Upper lobe of right lung (tissue), 1 donor: ENCODE measurements around the gene CCDC187. TPM values are rescaled to one million over a fixed set of nuclear protein-coding genes. Genes with fewer than 3 reads are reported as not detected.

Experiments
- ATAC-seq: fragments of 200-7000 bp; cut with Tn5 transposase; one replicate; pipeline ENCODE4 v1.9.1; 2020; ENCODE audit warnings: mild to moderate bottlenecking, moderate library complexity
- DNase-seq: peaks from one replicate; pipeline ENCODE4 v3.0.0-alpha.2; 2020
- H3K27ac ChIP-seq: fragments of 200-600 bp; one replicate; pipeline ENCODE4 v1.8.0; 2022
- H3K27me3 ChIP-seq: fragments of 200-600 bp; one replicate; pipeline ENCODE4 v1.8.0; 2022; ENCODE audit warnings: mild to moderate bottlenecking
- H3K36me3 ChIP-seq: fragments of 200-600 bp; one replicate; pipeline ENCODE4 v1.8.0; 2022
- H3K4me1 ChIP-seq: fragments of 200-600 bp; one replicate; pipeline ENCODE4 v1.8.0; 2022
- H3K4me3 ChIP-seq: fragments of 200-600 bp; one replicate; pipeline ENCODE4 v1.8.0; 2022; ENCODE audit warnings: mild to moderate bottlenecking
- H3K9me3 ChIP-seq: fragments of 200-600 bp; one replicate; pipeline ENCODE4 v1.8.0; 2022
- intact Hi-C: fragments of 100-400 bp; cut with DNase I; formaldehyde crosslinking; loops from one replicate; pipeline ENCODE4 v1.11.0; 2022
- total RNA-seq: library from RNA; stranded (reverse); fragmentation: NEBNext Ultra II Directional; extraction: Animal tissue kit (Norgen Biotek cat#: 25700); gene quantifications from one replicate; pipeline ENCODE4 v1.2.1, GENCODE V29; 2021
- TF ChIP-seq, protein P1 (sequence below): fragments of 200-600 bp; IDR thresholded peaks from one replicate; pipeline ENCODE4 v1.8.0; 2022; ENCODE audit warnings: antibody characterized with exemption
- donor health status: DM: no; HTN: yes; CAD: no; lungs with severe emphysema.

CCDC187 gene
- total RNA-seq, 1 donor from 2014 or later = 0.09 TPM

DNA sequence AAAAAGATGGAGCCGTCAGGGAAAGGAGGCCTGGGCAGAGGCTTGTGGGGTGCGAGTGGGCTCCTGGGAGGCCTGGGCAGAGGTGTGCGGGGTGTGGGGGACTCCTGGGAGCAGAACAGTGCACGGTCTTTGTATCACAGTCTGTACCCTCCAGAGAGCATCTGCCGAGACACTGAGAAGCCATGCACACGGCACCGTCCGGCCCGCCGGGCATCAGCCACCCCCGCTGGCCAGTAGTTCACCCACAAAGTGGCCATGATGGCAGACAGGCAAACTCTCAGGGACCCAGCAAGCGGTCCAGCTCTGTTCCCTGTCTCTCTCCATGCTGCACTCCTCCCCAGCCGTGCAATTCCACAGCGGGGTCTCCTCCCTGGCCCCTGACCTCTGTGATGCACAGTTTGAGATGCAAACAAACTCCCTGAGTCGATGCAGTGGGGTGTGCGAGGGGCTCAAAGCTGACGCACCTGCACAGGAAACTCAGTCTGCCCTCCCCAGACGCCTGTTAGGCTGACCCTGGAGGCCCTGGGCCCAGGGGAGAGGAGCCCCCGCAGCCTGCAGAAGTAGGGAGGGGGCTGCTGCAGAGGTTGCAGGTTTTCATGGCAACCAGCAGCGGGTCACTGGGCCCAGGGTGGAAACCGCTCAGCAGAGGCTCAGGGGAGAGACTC, 14.3 kb upstream of the CCDC187 start:
- DNase-seq (no peak), ATAC-seq (no peak)
- TF ChIP-seq, protein P1, sequence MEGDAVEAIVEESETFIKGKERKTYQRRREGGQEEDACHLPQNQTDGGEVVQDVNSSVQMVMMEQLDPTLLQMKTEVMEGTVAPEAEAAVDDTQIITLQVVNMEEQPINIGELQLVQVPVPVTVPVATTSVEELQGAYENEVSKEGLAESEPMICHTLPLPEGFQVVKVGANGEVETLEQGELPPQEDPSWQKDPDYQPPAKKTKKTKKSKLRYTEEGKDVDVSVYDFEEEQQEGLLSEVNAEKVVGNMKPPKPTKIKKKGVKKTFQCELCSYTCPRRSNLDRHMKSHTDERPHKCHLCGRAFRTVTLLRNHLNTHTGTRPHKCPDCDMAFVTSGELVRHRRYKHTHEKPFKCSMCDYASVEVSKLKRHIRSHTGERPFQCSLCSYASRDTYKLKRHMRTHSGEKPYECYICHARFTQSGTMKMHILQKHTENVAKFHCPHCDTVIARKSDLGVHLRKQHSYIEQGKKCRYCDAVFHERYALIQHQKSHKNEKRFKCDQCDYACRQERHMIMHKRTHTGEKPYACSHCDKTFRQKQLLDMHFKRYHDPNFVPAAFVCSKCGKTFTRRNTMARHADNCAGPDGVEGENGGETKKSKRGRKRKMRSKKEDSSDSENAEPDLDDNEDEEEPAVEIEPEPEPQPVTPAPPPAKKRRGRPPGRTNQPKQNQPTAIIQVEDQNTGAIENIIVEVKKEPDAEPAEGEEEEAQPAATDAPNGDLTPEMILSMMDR = no peak
- Histone ChIP-seq H3K4me3 (no peak overlapping the region), H3K9me3 (no peaks in the 10 kb centered on the region), H3K27ac (no peak overlapping the region), H3K36me3 (no peaks in the 10 kb centered on the region), H3K27me3 (no peaks in the 10 kb centered on the region), H3K4me1 (no peaks in the 10 kb centered on the region)
- intact Hi-C loops = no loop called here

DNA sequence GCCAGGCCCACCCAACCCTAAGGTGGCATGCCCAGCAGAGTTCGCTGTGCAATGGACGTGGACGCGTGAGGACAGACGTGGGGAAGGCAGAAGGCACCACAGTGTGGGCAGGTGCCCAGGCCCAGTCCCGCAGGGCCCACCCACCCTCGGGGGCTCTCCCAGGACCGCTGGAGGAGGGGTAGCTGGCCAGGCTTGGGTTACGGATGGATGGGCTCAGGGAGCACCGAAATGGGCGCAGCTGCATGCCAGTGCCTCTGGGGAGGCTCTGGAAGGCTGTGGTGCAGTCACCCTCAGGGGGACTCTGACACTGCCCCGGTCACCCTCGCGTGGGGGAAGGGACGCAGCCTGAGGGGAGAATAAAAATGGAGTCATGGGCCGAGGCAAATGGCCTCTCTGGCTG, 13.8 kb upstream of the CCDC187 start:
- ATAC-seq (no peak), DNase-seq (no peak)
- no peak overlapping the region for H3K27ac ChIP-seq
- intact Hi-C loops = no loop called here
- H3K4me1 ChIP-seq = no peaks in the 10 kb centered on the region
- TF ChIP-seq, protein P1 = no peak
- H3K4me3 ChIP-seq = no peak overlapping the region
- no peaks in the 10 kb centered on the region for H3K9me3 ChIP-seq
- H3K27me3 ChIP-seq = no peaks in the 10 kb centered on the region
- no peaks in the 10 kb centered on the region for H3K36me3 ChIP-seq

DNA sequence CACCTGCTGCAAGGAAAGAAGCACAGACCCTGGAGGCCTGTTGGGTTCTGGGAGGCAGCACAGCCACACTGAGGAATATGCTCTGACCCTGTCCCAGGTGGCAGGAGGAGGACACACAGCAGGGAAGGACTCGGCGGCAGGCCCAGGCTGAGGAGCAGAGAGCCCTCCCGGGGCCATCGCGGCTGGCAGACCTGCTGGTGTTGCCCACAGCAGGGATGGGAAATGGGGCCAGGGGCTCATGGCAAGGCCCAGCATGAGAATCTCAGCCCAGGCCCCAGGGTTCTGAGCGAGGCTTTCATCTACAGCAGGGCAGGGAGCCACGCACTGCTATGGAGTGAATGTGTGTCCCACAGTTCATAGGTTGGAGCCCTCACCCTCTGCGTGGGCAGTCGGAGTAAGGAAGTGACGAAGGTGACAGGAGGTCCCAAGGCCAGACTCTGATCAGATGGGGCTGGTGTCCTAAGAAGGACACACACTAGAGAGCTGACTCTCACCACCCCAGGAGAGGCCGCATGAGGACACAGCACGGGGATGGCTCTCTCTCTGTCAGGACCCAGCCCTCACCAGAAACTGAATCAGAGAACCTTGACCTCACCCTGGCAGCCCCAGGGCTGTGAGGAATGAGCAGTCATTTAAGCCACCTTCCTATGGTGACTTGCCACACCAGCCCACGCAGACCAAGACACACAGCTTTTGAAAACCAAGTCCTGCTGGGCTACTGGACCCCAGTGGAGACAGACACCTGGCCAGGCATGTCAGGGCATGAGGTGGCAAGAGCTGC, 13.2 kb upstream of the CCDC187 start:
- ATAC-seq = no peak
- Histone ChIP-seq H3K27me3 (no peaks in the 10 kb centered on the region), H3K4me3 (no peak overlapping the region), H3K36me3 (no peaks in the 10 kb centered on the region), H3K4me1 (no peaks in the 10 kb centered on the region), H3K27ac (no peak overlapping the region), H3K9me3 (no peaks in the 10 kb centered on the region)
- DNase-seq = no peak
- intact Hi-C loops = no loop called here
- TF ChIP-seq, protein P1 = no peak

DNA sequence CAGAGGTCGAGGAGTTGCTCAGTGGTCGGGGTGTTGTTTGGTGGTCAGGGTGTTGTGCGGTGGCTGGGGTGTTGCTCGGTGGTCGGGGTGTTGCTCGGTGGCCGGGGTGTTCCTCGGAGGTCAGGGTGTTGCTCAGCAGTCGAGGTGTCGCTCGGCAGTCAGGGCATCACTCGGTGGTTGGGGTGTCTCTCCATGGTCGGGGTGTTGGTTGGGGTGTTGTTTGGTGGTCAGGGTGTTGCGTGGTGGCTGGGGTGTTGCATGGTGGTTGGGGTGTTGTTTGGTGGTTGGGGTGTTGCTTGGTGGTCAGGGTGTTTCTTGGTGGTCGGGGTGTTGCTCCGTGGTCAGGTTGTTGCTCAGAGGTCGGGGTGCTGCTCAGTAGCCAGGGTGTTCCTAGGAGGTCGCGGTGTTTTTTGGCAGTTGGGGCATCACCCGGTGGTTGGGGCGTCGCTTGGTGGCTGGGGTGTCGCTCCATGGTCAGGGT, 12.4 kb upstream of the CCDC187 start:
- no peaks in the 10 kb centered on the region for H3K36me3 ChIP-seq
- H3K27me3 ChIP-seq = peaks cover 1% of the 10 kb centered on the region
- H3K9me3 ChIP-seq = no peaks in the 10 kb centered on the region
- DNase-seq = no peak
- no peak for ATAC-seq
- H3K4me1 ChIP-seq = no peaks in the 10 kb centered on the region
- TF ChIP-seq, protein P1 = no peak
- H3K4me3 ChIP-seq = no peak overlapping the region
- intact Hi-C loops = no loop called here
- no peak overlapping the region for H3K27ac ChIP-seq

DNA sequence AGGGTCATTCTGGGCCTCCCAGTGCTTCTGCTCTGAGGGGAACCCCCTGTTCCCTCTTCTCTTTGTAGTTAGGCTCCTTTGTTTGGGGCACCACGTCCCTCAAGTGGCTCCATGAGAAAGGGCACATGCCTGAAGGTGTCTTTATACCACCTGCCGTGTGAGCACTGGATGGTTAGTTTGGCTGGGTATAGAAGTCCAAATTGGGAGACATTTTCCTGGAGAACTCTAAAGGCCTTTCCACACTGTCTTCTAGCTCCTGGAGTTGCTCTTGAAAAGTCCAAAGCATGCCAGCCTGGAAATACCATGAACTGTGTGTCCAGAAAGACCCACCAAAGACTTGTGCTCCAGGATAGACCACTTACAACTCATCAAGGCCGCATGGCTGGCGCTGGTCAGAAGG, 11.1 kb upstream of the CCDC187 start:
- Histone ChIP-seq H3K9me3 (no peaks in the 10 kb centered on the region), H3K36me3 (no peaks in the 10 kb centered on the region), H3K4me3 (no peak overlapping the region), H3K4me1 (no peaks in the 10 kb centered on the region), H3K27ac (no peak overlapping the region), H3K27me3 (peaks cover 13% of the 10 kb centered on the region)
- TF ChIP-seq, protein P1 = no peak
- intact Hi-C loops = no loop called here
- DNase-seq (no peak), ATAC-seq (no peak)
